Ovary (tissue), 9 donors: ENCODE data around the gene B3GALT5. TPM values are rescaled to one million over a fixed set of nuclear protein-coding genes. Genes with fewer than 3 reads are reported as not detected.

Experiments used
- DNase-seq, 5 donors: peaks; one replicate each; pipeline ENCODE4 v3.0.0-alpha.2; 2019 to 2020
- H3K27ac ChIP-seq, 2 donors: fragments of 200-600 bp; one replicate each; pipeline versions ENCODE4 v1.5.1 to v1.8.0; 2019 to 2022
- H3K27me3 ChIP-seq: fragments of 200-600 bp; one replicate; pipeline ENCODE4 v1.8.0; 2022
- H3K36me3 ChIP-seq: fragments of 200-600 bp; sonication (generic); one replicate; pipeline ENCODE4 v1.5.1; 2019
- H3K4me1 ChIP-seq: one replicate; pipeline ENCODE4 v1.8.1; 2013; ENCODE audit warnings: mild to moderate bottlenecking, moderate library complexity; ENCODE audit not compliant: insufficient read depth
- H3K4me3 ChIP-seq: fragments of 200-600 bp; sonication (generic); one replicate; pipeline ENCODE4 v1.5.1; 2017
- H3K9me3 ChIP-seq, 2 donors: fragments of 200-600 bp in 1 of 2; sonication (generic) in 1 of 2; one replicate each; pipeline versions ENCODE4 v1.5.1 to v1.8.1; 2013 to 2019; ENCODE audit warnings: mild to moderate bottlenecking in 1 of 2, moderate library complexity in 1 of 2
- CTCF ChIP-seq, 3 donors: fragments of 450-650 bp in 2 of 3; fragments of 200-600 bp in 1 of 3; IDR thresholded peaks; one replicate each; pipeline versions ENCODE4 v1.5.1 to v1.8.0; 2016 to 2022; ENCODE audit warnings: antibody characterized with exemption in 3 of 3, mild to moderate bottlenecking in 1 of 3
- EP300 ChIP-seq: sonication (generic); formaldehyde crosslinking; IDR thresholded peaks from one replicate; pipeline ENCODE4 v1.6.1; 2017; ENCODE audit warnings: antibody characterized with exemption
- POLR2A ChIP-seq: fragments of 450-650 bp; IDR thresholded peaks from one replicate; pipeline ENCODE4 v1.6.1; 2017; ENCODE audit warnings: antibody characterized with exemption, mild to moderate bottlenecking, moderate library complexity
- WGBS, 3 donors: extraction: QIAGEN DNeasy Blood & Tissue Kit in 1 of 3; methylation state at CpG; one replicate each; pipeline versions ENCODE4 v1.1.5 to v1.1.7; 2013 to 2017; 5-methylcytosine and 5-hydroxymethylcytosine counted together
- intact Hi-C, 4 donors: fragments of 100-400 bp; cut with DNase I; formaldehyde crosslinking; loops; one replicate each; pipeline versions ENCODE4 v1.11.0 to v1.15.1; 2022 to 2023
- polyA plus RNA-seq, 2 donors: library from polyadenylated mRNA; stranded (reverse); fragments of 200-250 nt in 1 of 2; fragments of 350-450 nt in 1 of 2; fragmentation: Illumina TruSeq in 1 of 2; extraction: RNeasy Lipid Tissue Mini Kit (QIAGEN cat#74804) in 1 of 2; gene quantifications; one replicate each; pipeline ENCODE4 v1.2.3, GENCODE V29; 2013 to 2014
- total RNA-seq, 7 donors: library from RNA; depleted of rRNA in 2 of 7; stranded (reverse); fragments of >200 nt in 2 of 7; fragmentation: NEBNext Ultra II Directional in 3 of 7; extraction: Animal tissue kit (Norgen Biotek cat#: 25700) in 3 of 7; gene quantifications; one replicate each; pipeline versions ENCODE4 v1.1.0 to v1.2.4, GENCODE V29; 2016 to 2023
- donor health status: DM: no; HTN: no; CAD: no; lungs with moderate emphysema.
- donor health status: DM: no; HTN: no; CAD: no.
- donor health status: Bipolar disorder and iron deficiency.
- donor health status: DM: yes; HTN: yes; CAD: no.
- donor health status: DM: no; HTN: no; CAD: no.
- donor health status: DM: yes; HTN: yes; CAD: no.

B3GALT5 gene
- total and polyA plus RNA-seq, 9 donors = 0.12 to 1.8 (median 0.62) TPM

GRCh38 chr21:39671986-39672385, 59.2 kb downstream of the B3GALT5 start:
- Histone ChIP-seq H3K36me3 (no peaks in the 10 kb centered on the region), H3K27ac (no peak overlapping the region), H3K27me3 (no peaks in the 10 kb centered on the region), H3K9me3 (peaks cover 0 to 3% of the 10 kb centered on the region in 2 donors), H3K4me1 (no peaks in the 10 kb centered on the region), H3K4me3 (no peak overlapping the region)
- no peak for DNase-seq
- TF ChIP-seq POLR2A = no peak
- TF ChIP-seq CTCF (IDR thresholded peaks at IDR 0.05) = no peak
- no peak for TF ChIP-seq EP300
- intact Hi-C loops = no loop called here
- 90 to 91% (median 90%) methylated on average over 8 of the region's 8 CpGs for WGBS, 3 donors

- H3K27ac ChIP-seq = no peak overlapping the region
- WGBS, 3 donors = 88 to 89% (median 89%) methylated on average over 9 of the region's 9 CpGs
- no peaks in the 10 kb centered on the region for H3K36me3 ChIP-seq
- TF ChIP-seq CTCF (IDR thresholded peaks at IDR 0.05) = no peak
- TF ChIP-seq POLR2A = no peak
- no peak for TF ChIP-seq EP300
- intact Hi-C loops = no loop called here
- no peak overlapping the region for H3K4me3 ChIP-seq
- H3K4me1 ChIP-seq = no peaks in the 10 kb centered on the region
- H3K9me3 ChIP-seq = peaks cover 0 to 3% of the 10 kb centered on the region in 2 donors
- no peak for DNase-seq
- no peaks in the 10 kb centered on the region for H3K27me3 ChIP-seq
These were observed 60.4 kb downstream of the B3GALT5 start for GRCh38 chr21:39673163-39673562.

- no peak for DNase-seq
- Histone ChIP-seq H3K27me3 (no peaks in the 10 kb centered on the region), H3K9me3 (peaks cover 0 to 3% of the 10 kb centered on the region in 2 donors), H3K27ac (no peak overlapping the region), H3K4me1 (no peaks in the 10 kb centered on the region), H3K36me3 (no peaks in the 10 kb centered on the region), H3K4me3 (no peak overlapping the region)
- TF ChIP-seq EP300 (no peak), POLR2A (no peak), CTCF (IDR thresholded peaks at IDR 0.05) (no peak)
- intact Hi-C loops = no loop called here
- WGBS, 3 donors = 53 to 59% (median 56%) methylated on average over 11 of the region's 11 CpGs
These were observed 61.0 kb downstream of the B3GALT5 start for GRCh38 chr21:39673736-39674135.

- Histone ChIP-seq H3K27me3 (no peaks in the 10 kb centered on the region), H3K36me3 (no peaks in the 10 kb centered on the region), H3K9me3 (peaks cover 0 to 3% of the 10 kb centered on the region in 2 donors), H3K4me1 (no peaks in the 10 kb centered on the region), H3K27ac (no peak overlapping the region), H3K4me3 (no peak overlapping the region)
- DNase-seq = no peak
- WGBS, 3 donors = 80 to 82% (median 81%) methylated on average over 10 of the region's 10 CpGs
- TF ChIP-seq POLR2A (no peak), EP300 (no peak), CTCF (IDR thresholded peaks at IDR 0.05) (no peak)
- intact Hi-C loops = no loop called here
These were observed 62.1 kb downstream of the B3GALT5 start for GRCh38 chr21:39674801-39675200.
